NCI-H2227 treated with DMSO at 0.1 percent for 48 hours (cell line): ENCODE data around the gene CXCL12.

Experiments used
- DNase-seq: peaks from one replicate; lab custom pipeline; 2025; lab: John Stamatoyannopoulos, UW

The CXCL12 gene

DNA sequence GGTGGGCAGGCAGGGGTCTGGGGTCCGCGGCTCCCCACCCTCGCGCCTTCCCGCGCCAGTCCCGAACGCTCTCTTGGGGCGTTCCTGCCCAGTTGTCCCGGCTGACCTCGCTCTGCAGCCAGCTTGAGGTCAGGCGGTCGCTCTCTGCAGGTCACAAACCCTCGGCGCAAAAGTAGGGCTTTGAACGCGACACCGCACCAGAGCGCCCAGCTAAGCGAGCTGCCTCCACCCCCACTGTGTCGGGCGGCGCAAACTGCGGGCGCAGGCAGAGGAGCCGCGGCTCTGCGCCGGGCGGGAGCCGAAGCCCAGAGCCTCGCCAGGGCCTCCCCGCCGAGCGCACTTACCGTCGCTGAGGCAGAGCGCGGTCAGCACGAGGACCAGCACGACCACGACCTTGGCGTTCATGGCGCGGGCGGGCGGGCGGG is 284 bp downstream of the CXCL12 start:
- DNase-seq: no peak

DNA sequence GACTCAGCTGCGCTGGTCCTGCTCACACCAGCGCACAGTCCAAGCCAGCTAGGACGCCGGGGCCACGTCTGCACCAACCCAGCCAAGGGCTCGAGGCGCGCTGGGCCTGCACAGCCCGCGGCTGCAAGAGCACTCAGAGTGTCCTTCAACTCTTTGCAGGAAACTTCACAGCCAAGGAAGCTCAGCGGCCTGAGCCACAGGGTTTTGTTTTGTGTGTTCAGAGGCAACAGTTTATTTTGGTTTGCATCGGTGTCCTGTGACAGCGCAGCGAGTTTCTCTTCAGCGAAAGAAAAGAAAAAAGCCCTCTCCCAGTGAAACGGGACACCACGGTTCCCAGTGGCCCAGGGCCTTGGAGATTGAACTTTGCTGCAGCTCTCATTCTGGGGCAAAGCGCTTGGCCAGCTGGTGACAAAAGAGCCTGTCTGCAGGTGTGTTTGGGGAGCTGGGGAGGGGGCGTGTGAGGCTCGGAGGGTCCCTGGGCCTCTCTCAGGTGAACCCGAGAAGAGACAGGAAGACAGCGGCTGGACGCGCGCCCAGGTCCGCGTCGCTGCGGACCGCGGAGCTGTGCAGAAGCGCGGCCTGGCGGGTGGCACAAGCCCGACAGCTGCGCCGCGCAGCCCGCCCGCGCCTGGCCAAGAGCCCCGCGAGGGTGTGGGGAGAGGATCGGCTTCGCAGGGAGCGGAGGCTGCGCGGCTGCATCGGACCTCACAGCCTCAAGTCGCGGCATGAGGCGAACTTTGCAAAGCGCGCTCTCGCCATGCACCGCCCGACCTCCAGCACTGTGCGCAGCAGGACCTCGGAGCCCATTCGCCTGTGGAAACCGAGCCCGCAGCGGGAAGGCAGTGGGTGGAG is 922 bp downstream of the CXCL12 start:
- no peak for DNase-seq

DNA sequence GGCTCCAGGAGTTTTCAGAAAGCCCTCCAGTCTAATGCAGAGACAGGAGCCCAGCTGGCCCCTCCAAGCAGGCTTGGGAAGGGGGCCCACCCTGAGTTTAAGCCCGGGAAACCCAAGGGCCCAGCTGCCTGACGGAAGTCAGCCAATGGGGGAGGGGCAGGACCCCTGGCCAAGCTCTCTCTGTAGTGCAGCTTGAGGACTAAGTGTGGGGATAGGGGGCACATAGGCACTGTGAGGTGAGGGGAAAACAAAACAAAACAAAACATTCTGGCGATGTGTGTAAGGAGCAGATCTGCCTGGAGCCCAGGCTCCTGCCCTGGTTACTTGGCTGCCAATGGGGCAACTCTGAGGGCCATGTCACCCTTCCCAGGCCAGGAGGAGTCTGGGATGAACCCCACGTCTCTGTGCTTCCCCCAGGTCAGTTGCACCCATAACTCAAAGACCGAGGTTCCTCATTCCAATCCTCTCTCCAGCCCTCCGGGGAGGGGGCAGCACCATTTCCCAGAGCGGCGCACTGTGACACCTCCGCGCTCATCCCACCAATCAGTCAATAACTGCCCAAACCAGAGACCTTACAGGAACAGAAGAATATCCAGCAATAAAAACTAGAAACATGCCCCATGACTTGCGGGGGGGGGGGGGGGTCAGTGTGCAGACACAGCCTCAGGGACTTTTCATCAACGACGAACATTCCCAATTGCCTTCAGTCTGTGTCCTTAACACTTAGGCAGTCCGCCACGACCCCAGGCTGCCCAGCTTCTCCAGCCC is 1.7 kb downstream of the CXCL12 start:
- no peak for DNase-seq

DNA sequence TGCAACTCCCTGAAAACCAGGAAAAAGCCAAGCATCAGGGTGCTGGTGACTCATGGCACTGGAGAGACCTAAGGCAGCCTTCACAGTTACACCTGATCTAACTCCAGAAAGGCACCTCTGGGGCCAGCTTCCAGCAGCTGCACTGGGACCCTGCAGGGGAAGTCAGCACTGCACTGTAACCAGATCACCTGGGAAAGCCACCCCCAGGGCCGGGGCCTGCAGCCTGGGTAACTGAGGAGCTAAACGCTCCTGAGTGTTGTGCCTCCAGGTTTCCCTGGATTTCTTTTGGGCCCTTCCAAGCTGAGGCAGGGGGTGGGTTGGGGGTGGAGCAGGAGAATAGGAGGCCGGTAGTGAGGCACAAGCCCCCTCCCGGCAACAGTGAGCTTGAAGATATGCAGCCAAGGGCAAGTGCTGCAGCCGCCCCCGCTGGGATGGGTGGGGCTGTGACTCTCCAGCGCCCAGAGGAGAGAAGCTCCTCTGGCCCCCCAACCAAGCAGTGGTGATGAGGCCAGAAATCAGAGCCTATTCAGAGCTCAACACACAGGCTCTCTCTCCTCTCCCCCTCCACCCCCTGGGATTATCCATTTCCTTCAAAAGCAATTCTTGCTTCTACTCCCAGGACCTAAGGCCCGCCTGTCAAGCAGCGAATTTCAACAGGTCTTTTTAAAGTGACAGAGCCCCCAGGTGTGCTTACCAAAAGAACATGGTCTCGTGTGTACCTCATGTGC is 2.6 kb downstream of the CXCL12 start:
- no peak for DNase-seq

DNA sequence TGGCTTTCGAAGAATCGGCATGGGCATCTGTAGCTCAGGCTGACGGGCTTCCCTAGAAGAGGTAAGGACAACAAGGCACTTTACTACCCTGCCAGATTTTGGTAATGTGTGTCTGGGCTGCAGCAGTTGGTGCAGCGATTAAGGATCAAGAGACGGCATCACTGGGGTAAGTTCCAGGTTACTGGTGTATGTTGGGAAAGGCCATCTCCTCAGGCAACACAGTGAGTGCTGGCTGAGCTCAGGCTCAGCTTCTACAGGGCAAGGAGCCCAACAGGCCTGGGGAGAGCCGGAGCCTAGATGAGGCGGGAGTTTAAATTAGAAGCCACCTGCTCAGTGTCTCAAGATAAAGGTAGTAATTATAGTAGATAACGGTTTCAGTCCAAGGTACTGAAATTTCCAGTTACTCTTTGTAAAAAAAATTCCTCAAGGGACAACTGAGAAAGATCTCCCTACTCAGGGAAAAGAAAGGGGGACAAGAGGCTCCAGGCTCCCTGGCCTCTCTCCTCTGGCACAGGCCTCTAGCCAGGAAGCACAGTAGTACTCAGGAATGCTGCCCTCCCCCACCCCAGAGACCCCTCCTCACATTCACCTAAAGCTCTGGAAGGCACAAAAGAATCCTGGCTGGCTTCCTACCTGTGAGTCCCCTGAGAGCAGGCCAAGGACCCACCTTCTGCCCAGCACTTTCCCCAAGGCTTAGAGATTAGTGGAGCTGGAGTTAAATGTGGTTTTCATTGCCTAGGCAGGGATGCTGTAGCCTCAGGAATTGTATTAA is 3.9 kb downstream of the CXCL12 start:
- no peak for DNase-seq

DNA sequence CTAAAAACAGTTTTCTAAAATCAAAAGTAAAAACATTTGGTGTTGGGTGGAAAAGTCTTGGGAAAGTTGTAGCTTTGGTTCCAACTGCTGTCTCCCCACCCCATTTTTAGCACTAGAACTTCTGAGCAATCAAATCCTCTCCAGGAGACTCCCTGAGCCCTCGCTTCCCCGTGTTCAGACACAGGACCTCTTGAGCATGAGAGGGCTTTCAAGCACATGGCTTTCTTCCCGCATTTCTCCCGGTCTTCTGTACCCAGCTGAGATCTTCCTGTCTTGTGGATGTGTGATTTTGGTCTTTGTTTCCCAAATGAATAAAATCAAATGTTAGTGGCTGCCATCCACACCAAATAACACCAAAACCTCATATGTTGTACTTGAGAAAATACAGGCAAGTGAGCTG is 5.0 kb downstream of the CXCL12 start:
- DNase-seq: no peak

DNA sequence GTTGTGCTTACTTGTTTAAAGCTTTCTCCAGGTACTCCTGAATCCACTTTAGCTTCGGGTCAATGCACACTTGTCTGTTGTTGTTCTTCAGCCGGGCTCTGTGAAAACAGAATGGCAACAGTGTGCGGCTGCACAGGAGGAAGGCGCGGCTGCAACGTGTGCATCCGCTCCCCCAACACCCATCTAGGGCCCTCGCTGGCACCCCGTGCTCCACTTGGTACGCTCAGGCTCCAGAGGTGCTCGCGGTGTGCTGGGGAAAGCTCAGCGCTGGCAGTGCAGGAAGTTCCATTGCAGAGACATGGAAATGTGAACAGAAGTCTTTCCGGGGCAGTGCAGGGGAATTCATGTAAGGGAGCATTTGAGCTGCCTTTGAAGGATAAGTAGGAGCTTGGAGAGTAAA is 6.3 kb downstream of the CXCL12 start:
- no peak for DNase-seq

DNA sequence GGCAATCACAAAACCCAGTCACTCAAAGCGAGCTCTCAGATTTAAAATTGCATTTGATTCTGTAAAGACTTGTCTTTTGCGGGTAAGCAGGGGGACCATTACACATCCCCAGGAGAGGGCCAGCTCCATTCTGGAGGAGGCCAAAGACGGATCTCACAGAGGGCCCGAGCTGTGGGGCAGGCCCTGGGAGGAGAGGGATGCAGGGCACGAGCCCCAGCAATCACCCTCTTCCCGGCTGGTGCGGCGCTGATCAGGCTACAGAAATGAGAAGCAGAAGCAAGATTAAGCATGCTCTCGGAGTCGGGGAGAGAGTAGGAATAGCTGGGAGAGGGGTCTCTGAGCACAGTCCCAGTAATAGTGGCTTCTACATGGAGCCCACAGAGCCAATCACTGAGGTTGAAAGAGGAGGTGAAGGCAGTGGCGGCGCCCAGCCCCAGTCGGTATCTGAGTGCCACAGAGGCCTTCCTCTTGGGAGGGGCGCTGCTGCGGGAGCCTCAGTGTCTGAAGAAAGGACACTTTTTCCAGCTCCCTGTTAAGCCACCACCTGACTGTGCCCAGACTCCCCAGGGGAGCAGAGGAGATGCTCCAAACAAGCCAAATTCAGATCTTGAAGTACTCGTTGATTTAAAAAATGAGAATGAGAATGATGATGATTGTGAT is 7.1 kb downstream of the CXCL12 start:
- no peak for DNase-seq

DNA sequence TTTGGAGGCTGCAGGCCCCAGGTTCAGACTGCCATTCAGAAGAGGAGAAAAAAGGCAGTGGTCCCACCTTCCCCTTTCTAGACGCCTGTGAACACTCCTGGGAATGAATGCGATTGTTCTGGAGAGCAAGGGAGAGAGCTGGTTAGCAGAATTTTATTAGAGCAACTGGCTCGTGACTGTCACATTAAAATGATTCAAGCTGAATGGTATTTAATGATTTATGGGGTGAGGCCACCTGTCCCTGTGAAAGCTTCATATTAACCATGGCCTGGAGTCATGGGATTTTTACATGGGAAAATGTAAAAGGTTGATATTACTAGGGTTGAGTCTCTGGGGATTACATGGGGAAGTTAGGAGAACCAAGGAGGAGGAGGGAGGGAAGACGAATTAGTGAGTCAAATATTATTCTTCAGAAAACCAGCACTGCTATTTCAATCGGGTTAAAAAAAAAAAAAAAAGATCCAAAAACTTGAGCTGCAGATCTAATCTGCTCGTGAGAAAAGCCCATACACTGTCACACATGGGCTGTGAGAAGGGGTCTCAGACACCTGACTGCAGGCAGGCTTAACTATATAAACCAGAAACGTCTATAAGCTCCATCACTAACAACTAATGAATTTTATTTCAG is 8.3 kb downstream of the CXCL12 start:
- DNase-seq: no peak

DNA sequence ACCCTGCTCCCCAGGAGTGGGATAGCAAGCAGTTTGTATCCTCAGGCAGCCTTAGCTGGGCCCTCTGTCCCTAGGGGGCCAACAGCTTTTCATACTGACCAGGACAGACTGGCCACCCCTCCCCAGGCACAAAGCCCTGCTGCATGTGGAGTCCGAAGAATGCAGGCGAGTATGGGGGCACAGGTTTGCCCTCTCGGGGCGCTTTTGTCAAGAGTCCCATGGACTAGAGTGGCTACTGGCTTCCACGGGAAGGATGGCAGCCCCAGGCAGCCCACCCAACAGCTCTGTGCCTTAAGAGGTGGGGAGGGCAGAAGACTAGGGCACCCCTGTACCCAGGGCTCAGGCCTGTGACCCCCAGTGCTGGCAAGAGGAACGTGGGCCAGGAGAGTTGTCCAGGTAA is 10.7 kb downstream of the CXCL12 start:
- DNase-seq: no peak

DNA sequence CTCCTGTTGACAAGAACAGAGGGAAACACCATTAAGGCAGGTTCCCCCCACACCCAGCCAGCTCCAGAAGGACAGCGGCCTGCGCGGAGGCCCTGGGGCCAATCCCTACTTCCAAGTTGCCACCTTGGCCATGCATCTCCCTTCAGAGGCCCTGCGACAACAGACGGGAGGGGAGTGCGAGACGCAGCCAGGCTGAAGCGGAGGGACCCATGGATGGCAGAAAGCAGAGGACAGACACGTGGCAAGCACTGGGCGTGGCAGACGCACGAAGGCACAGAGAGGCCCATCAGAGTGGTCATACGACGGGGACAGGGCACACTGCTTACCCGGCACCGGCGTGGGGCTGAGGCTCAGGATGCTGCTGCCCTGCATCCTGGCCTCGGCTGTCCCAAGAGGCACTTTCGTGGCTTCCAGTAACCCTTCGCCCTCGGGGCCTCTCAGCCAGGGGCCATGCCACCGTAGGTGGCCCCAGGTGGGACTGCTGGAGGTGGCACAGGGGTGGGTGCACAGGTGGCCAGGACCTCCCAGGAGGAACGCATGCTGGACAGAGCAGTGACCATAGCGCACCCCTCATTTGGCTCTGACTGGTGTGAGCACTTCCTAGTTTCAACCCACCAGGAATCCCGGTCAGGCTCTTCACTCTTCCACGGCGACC is 11.4 kb downstream of the CXCL12 start:
- no peak for DNase-seq

DNA sequence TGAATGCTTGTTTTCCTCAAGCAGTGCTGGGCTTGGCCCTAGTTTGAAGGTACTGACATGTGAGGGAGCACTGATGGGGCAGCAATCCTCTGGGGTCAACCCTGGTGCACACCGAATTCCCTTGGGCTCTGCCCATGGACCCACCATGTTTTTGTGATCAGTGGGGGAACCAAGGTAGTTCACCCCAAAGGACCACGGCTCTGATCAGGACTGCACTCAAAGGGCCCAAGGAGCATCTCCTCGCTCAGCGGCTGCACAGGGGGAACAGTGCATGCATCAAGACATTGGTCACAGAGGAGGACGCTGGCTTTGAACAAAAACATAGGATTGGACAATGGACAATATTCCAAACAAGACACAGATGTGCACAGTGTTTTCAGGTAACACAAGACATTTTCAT is 12.7 kb downstream of the CXCL12 start:
- DNase-seq: no peak

DNA sequence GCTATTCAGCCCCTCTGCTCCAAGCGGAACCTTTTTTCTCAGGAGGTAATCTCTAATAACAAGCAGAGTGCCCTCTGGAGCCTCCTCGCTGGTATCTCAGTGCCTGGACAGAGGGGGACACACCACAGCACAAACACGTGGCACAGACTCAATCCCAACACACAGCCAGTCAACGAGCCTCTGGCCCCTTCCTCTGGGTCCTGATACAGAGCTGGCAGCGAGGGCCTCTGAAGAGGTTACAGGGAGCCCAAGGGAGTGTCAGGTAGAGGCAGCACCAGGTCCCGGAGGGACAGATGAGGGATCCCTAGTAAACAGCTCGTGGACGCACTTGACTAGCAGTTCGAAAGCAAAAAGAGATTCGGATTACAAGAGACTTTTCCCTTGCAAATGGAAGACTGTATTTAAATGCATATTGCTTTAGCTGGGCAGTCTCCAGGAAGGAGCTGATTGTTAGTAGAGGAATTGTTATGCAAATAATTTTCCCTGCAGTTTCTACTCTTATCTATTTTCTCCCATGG is 14.1 kb downstream of the CXCL12 start:
- DNase-seq: no peak

DNA sequence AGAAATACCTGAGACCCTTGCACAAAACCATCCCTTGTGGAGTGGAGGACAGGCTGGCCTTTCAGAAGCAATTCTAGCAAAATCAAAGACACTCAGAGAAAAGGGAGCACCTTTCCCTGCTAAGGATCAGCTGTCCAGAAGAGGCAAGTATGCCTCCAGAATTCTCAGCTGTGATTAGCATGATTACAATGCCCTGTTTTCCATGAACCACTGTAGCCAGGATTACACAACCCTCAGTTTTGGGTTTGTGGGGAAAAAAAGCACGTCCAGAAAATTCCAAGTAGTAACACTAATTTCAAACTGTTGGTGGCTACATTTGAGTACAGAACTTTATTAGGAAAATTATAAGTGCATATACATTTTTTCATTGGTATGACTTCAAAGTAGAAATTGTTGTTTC is 15.0 kb downstream of the CXCL12 start:
- no peak for DNase-seq

DNA sequence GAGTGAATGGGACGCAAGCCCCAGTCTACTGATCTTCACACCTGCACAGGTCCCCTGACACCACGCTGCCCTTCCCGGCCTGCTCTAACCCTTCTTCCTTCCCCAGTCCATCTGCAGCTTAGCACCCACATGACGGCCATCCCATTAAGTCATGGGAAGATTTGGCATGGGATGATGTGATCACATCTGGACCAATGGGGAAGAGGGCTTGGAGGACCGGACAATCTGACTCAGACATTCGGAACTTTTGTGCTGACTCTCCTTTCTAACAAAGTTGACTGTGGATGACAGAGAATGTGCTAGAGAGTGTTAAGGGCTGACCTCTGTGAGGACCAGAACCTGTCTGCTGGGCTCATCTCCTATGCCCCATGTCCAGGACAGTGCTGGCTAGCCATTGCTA is 15.6 kb downstream of the CXCL12 start:
- no peak for DNase-seq

DNA sequence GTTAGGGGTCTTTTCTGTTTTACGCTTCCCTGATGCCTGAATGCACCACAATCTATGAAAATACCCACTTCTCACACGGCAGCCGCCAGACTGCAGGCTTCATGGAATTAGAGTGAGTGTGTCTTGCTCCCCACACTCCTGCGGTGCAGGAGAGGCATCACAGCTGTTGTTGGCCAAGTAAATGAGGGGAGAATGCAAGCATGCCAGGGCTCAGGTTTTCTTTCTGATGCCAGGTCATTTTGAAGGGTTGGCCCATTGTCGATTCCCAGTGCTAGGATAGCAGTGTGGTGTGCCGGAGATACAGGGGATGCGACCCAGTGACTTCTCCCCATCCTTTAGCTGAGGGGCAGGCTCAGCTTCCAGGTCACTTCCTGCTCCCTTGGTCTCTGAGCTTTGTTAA is 16.3 kb downstream of the CXCL12 start:
- no peak for DNase-seq

DNA sequence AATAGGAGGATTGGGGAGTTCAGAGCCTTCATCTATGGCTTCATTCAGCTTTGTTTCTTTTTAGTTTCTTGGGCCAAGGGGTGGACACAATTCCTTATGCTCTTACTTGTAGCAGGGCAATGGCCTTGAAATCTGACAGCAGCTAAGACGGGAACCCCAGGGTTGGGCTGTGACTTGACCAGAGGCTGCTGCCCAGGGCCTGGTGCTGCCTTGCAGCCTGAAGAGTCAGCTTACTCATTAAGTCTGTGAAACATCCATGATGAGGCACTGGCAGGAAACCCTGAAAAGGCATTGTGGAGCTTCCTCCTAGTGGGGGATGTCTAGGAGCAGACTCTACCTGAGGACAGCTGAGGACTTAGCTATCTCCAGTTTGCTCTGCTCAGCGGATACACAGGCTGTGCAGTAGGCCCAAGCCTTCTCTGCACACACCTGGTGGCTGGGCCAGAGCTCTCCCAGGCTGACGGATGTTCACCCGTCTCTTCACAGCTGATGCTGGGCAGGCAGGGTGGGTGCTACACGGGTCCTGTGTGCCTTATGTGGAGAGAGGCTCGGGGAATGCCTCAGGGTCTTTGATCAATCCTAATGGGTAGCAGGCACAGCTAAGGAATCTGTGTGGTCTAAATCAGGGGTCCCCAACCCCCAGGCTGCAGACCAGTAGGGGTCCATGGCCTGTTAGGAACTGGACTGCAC is 17.8 kb downstream of the CXCL12 start:
- no peak for DNase-seq

DNA sequence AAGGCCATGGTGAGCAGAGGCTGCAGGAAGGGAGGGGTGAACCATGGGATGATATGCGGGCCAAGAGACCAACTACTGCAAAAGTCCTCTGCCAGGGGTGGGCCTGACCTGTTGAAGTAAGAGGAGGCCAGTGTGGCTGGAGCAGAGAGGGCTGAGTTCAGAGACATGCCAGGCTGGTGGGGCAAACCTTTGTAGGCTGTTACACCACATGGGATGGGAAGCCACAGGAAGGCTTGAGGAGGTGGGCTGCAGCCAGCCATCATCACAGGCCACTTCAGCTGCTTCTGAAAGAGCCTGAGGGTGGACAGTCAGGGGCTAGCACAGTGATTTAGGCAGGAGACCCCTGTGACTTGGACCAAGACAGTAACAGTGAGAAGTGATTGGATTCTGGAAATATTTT is 20.3 kb downstream of the CXCL12 start:
- no peak for DNase-seq

DNA sequence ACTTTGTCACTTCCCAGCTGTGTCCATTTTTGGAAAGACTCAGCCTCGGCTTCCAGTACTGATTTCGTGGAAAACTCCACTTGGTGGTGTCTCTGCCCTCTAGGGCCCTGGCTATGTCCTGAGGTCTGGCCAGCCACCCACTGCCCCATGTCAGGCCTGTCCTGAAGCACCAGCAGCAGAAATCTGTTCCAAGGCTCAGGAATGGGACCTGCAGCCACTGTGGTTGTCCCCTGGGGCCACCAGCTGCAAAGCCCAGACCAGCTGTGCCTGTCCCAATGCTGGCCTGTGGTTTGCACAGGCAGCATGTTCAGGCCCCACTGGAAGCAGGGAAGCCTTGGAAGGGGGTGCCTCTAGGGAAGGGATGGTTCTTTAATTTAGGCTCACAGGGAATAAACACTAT is 21.2 kb downstream of the CXCL12 start:
- DNase-seq: no peak
